Thyroid gland (tissue), 4 donors: ENCODE data around the gene ZNF496.

Experiments used
- CTCF ChIP-seq, 6 experiments: fragments of 200-600 bp in 3 of 6; fragments of 450-650 bp in 3 of 6; sonication (generic) in 3 of 6; IDR thresholded peaks; one replicate each; pipeline ENCODE4 v1.5.1; 2016 to 2019; ENCODE audit warnings: antibody characterized with exemption in 6 of 6, mild to moderate bottlenecking in 2 of 6, inconsistent platforms in 1 of 6, moderate library complexity in 1 of 6
- POLR2A ChIP-seq, 2 donors: fragments of 450-650 bp; IDR thresholded peaks; one replicate each; pipeline ENCODE4 v1.6.1; 2017; ENCODE audit warnings: antibody characterized with exemption in 2 of 2, mild to moderate bottlenecking in 2 of 2, moderate library complexity in 1 of 2

- no peak for TF ChIP-seq CTCF (IDR thresholded peaks at IDR 0.05)
- no peak for TF ChIP-seq POLR2A (IDR thresholded peaks at IDR 0.05)
Observed at GRCh38 chr1:247350587-247350986, 18.9 kb upstream of the ZNF496 start.
